ENCODE measurements around the gene MRPL43. TPM values are rescaled to one million over a fixed set of nuclear protein-coding genes. Genes with fewer than 3 reads are reported as not detected.

Gene MRPL43
- polyA plus RNA-seq, 2 of the 4 experiments (the other 2 are of a cell fraction), result 76.3 to 83.4 TPM

DNA sequence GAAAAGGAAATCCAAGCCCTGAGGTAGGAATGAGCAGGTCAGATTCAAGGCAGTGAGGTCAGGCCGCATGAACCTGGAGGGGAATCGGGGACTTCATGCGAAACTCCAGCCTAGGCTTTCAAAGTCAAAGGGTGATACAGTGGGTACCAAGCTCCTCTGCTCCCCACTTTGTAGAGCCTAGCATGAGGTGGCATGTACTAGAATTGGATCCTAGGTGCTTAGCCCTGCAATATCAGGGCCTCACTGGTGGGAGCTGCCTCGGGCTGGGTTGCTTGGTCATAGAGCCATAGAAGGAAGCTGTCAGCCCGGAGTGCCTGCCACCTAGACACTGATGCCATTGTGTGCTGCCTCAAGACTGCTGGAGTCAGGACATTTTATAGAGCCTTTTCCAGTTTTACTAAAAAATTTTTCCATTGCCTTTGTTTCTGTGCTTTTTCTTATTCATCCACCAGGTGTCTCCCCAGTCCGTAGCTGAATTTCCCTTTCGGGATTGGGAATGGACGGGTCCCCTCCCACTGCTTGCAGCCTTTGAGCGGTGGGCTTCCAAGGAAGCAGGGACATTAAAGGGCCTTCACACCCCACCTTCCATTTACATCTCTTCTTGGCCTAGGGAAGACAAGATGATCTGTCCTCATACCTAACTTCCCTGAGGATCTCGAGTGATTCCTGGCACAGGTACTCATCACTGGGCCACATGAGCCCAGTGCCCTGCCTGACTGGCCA, 6.8 kb upstream of the MRPL43 start:
- H3K4me2 ChIP-seq, result no peak overlapping the region
- FAIRE-seq, result no peak
- TF ChIP-seq, protein P1, sequence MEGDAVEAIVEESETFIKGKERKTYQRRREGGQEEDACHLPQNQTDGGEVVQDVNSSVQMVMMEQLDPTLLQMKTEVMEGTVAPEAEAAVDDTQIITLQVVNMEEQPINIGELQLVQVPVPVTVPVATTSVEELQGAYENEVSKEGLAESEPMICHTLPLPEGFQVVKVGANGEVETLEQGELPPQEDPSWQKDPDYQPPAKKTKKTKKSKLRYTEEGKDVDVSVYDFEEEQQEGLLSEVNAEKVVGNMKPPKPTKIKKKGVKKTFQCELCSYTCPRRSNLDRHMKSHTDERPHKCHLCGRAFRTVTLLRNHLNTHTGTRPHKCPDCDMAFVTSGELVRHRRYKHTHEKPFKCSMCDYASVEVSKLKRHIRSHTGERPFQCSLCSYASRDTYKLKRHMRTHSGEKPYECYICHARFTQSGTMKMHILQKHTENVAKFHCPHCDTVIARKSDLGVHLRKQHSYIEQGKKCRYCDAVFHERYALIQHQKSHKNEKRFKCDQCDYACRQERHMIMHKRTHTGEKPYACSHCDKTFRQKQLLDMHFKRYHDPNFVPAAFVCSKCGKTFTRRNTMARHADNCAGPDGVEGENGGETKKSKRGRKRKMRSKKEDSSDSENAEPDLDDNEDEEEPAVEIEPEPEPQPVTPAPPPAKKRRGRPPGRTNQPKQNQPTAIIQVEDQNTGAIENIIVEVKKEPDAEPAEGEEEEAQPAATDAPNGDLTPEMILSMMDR (IDR thresholded peaks at IDR 0.05), result peak; percentile 75
- peak; percentile 65 for TF ChIP-seq SMC3 (IDR thresholded peaks at IDR 0.05)
- TF ChIP-seq POLR2AphosphoS2 (conservative IDR thresholded peaks at IDR 0.05; ENCODE audit: low read length), result no peak
- peak; percentile 68 to 69 for TF ChIP-seq RAD21 (conservative IDR thresholded peaks at IDR 0.05 in 1 of 2, IDR thresholded peaks at IDR 0.05 in 1 of 2)
- no peak overlapping the region for H3K27ac ChIP-seq
- 46% methylated on average over 10 of the region's 10 CpGs for WGBS (ENCODE audit: missing lambda C conversion rate)
- POLR2A ChIA-PET, result interaction anchor here (0.6 to 1.3 kb wide), 3 partner anchors 13 to 22 kb away, joined by 3 to 6 read pairs (median 3); no protein-coding TSS in a partner anchor
- DNase-seq (ENCODE audit: low read depth in 1 of 2, low spot score in 1 of 2), result peak; percentile 54 to 55
- CTCF ChIA-PET, result interaction anchor here (0.6 to 25.8 kb wide), 17 partner anchors 9 to 730 kb away, joined by 3 to 608 read pairs (median 4); partner anchors contain the start of genes PDZD7 and SFXN3
- peaks cover 17% of the 10 kb centered on the region for H3K4me1 ChIP-seq
- no peak for ATAC-seq
- H3K4me3 ChIP-seq, result no peak overlapping the region
- no peaks in the 10 kb centered on the region for H3K9me3 ChIP-seq

DNA sequence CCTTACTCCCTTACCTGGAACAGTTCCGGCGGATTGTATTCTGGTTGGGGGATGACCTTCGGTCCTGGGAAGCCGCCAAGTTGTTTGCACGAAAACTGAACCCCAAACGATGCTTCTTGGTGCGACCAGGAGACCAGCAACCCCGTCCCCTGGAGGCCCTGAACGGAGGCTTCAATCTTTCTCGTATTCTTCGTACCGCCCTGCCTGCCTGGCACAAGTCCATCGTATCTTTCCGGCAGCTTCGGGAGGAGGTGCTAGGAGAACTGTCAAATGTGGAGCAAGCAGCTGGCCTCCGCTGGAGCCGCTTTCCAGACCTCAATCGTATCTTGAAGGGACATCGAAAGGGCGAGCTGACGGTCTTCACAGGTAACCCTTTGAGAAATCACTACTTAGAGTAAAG, 1.8 kb upstream of the MRPL43 start:
- no peak for DNase-seq (ENCODE audit: low read depth in 1 of 2, low spot score in 1 of 2)
- H3K4me1 ChIP-seq, result peaks cover 31% of the 10 kb centered on the region
- TF ChIP-seq, protein P2, sequence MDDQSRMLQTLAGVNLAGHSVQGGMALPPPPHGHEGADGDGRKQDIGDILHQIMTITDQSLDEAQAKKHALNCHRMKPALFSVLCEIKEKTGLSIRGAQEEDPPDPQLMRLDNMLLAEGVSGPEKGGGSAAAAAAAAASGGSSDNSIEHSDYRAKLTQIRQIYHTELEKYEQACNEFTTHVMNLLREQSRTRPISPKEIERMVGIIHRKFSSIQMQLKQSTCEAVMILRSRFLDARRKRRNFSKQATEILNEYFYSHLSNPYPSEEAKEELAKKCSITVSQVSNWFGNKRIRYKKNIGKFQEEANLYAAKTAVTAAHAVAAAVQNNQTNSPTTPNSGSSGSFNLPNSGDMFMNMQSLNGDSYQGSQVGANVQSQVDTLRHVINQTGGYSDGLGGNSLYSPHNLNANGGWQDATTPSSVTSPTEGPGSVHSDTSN (IDR thresholded peaks at IDR 0.05), result no peak
- TF ChIP-seq, protein P3, sequence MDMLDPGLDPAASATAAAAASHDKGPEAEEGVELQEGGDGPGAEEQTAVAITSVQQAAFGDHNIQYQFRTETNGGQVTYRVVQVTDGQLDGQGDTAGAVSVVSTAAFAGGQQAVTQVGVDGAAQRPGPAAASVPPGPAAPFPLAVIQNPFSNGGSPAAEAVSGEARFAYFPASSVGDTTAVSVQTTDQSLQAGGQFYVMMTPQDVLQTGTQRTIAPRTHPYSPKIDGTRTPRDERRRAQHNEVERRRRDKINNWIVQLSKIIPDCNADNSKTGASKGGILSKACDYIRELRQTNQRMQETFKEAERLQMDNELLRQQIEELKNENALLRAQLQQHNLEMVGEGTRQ (IDR thresholded peaks at IDR 0.05), result no peak
- TF ChIP-seq JUNB (IDR thresholded peaks at IDR 0.05), result no peak
- no peak for TF ChIP-seq ZSCAN20 (CRISPR knock-in tag; IDR thresholded peaks at IDR 0.05)
- TF ChIP-seq JUN (IDR thresholded peaks at IDR 0.05), result no peak
- no peak for TF ChIP-seq HEYL (CRISPR knock-in tag; IDR thresholded peaks at IDR 0.05)
- TF ChIP-seq, protein P4, sequence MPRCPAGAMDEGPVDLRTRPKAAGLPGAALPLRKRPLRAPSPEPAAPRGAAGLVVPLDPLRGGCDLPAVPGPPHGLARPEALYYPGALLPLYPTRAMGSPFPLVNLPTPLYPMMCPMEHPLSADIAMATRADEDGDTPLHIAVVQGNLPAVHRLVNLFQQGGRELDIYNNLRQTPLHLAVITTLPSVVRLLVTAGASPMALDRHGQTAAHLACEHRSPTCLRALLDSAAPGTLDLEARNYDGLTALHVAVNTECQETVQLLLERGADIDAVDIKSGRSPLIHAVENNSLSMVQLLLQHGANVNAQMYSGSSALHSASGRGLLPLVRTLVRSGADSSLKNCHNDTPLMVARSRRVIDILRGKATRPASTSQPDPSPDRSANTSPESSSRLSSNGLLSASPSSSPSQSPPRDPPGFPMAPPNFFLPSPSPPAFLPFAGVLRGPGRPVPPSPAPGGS (IDR thresholded peaks at IDR 0.05), result no peak
- no peak for TF ChIP-seq RFX5 (IDR thresholded peaks at IDR 0.05)
- no peak for TF ChIP-seq CBX8 (IDR thresholded peaks at IDR 0.05)
- TF ChIP-seq RAD21 (conservative IDR thresholded peaks at IDR 0.05 in 1 of 2, IDR thresholded peaks at IDR 0.05 in 1 of 2), result no peak
- TF ChIP-seq NPAS2 (CRISPR knock-in tag; IDR thresholded peaks at IDR 0.05; ENCODE audit: borderline replicate concordance), result no peak
- TF ChIP-seq HOXA7 (CRISPR knock-in tag; IDR thresholded peaks at IDR 0.05), result no peak
- TF ChIP-seq CEBPB (IDR thresholded peaks at IDR 0.05), result no peak
- TF ChIP-seq PHF8 (IDR thresholded peaks at IDR 0.05; ENCODE audit: borderline replicate concordance, low read depth), result no peak
- no peaks in the 10 kb centered on the region for H3K9me3 ChIP-seq
- CTCF ChIA-PET, result interaction anchor here (1.0 to 25.8 kb wide), 8 partner anchors 9 to 153 kb away, joined by 3 to 608 read pairs (median 44); partner anchors contain the start of genes LZTS2, PDZD7 and SFXN3
- H3K4me2 ChIP-seq, result peak overlapping the region; percentile 96
- no peak overlapping the region for H3K27ac ChIP-seq
- no peak for FAIRE-seq
- H3K4me3 ChIP-seq, result no peak overlapping the region
- no peak for ATAC-seq
- POLR2A ChIA-PET, result no interaction called here
- WGBS (ENCODE audit: missing lambda C conversion rate), result 94% methylated on average over 21 of the region's 21 CpGs

All from A549 (cell line).